ENCODE results near the gene ESPNL.

DNA sequence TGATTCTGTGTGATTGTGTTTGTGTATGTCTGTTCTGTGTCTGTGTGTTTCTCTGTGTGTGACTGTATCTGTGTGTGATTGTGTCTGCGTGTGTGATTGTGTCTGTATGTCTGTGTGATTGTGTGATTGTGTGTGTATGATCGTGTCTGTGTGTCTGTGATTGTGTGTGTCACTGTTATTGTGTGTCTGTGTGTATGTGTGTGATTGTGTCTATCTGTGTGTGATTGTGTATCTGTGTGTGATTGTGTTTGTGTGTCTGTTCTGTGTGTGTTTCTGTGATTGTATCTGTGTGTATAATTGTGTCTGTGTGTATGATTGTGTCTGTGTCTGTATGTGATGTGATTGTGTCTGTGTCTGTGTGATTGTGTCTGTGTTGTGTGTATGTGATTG lies 26.6 kb downstream of the ESPNL start:
- TF ChIP-seq, protein P1, sequence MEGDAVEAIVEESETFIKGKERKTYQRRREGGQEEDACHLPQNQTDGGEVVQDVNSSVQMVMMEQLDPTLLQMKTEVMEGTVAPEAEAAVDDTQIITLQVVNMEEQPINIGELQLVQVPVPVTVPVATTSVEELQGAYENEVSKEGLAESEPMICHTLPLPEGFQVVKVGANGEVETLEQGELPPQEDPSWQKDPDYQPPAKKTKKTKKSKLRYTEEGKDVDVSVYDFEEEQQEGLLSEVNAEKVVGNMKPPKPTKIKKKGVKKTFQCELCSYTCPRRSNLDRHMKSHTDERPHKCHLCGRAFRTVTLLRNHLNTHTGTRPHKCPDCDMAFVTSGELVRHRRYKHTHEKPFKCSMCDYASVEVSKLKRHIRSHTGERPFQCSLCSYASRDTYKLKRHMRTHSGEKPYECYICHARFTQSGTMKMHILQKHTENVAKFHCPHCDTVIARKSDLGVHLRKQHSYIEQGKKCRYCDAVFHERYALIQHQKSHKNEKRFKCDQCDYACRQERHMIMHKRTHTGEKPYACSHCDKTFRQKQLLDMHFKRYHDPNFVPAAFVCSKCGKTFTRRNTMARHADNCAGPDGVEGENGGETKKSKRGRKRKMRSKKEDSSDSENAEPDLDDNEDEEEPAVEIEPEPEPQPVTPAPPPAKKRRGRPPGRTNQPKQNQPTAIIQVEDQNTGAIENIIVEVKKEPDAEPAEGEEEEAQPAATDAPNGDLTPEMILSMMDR (IDR thresholded peaks at IDR 0.05; ENCODE audit: low read depth, low read length, missing input control) = no peak
- no peak for TF ChIP-seq SP1 (IDR thresholded peaks at IDR 0.05)
- TF ChIP-seq, protein P2, sequence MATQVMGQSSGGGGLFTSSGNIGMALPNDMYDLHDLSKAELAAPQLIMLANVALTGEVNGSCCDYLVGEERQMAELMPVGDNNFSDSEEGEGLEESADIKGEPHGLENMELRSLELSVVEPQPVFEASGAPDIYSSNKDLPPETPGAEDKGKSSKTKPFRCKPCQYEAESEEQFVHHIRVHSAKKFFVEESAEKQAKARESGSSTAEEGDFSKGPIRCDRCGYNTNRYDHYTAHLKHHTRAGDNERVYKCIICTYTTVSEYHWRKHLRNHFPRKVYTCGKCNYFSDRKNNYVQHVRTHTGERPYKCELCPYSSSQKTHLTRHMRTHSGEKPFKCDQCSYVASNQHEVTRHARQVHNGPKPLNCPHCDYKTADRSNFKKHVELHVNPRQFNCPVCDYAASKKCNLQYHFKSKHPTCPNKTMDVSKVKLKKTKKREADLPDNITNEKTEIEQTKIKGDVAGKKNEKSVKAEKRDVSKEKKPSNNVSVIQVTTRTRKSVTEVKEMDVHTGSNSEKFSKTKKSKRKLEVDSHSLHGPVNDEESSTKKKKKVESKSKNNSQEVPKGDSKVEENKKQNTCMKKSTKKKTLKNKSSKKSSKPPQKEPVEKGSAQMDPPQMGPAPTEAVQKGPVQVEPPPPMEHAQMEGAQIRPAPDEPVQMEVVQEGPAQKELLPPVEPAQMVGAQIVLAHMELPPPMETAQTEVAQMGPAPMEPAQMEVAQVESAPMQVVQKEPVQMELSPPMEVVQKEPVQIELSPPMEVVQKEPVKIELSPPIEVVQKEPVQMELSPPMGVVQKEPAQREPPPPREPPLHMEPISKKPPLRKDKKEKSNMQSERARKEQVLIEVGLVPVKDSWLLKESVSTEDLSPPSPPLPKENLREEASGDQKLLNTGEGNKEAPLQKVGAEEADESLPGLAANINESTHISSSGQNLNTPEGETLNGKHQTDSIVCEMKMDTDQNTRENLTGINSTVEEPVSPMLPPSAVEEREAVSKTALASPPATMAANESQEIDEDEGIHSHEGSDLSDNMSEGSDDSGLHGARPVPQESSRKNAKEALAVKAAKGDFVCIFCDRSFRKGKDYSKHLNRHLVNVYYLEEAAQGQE (IDR thresholded peaks at IDR 0.05) = no peak
- TF ChIP-seq, protein P3, sequence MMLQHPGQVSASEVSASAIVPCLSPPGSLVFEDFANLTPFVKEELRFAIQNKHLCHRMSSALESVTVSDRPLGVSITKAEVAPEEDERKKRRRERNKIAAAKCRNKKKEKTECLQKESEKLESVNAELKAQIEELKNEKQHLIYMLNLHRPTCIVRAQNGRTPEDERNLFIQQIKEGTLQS (IDR thresholded peaks at IDR 0.05) = no peak
- TF ChIP-seq, protein P4, sequence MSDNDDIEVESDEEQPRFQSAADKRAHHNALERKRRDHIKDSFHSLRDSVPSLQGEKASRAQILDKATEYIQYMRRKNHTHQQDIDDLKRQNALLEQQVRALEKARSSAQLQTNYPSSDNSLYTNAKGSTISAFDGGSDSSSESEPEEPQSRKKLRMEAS (IDR thresholded peaks at IDR 0.05) = no peak
- no peak for TF ChIP-seq TAF1 (conservative IDR thresholded peaks at IDR 0.05)
